Caco-2 (cell line): Measurements from ENCODE around the gene ANKRD34C. TPM values are rescaled to one million over a fixed set of nuclear protein-coding genes. Genes with fewer than 3 reads are reported as not detected.
"Not testable (repeated sequence)": the region's sequence is repeated elsewhere in the genome, so short reads cannot be mapped to it uniquely, and the experiment has no call there.

ENCODE experiments used
- BruUV-seq: library from RNA; stranded (reverse); fragments of 400-500 nt; replicated peaks from 2 replicates; lab custom pipeline; 2021; lab: Mats Ljungman, UMichigan
- CTCF ChIA-PET: fragments of 300-600 bp; sonication (Branson Sonifier 250); formaldehyde crosslinking; loops from one replicate; lab custom pipeline; 2022; ENCODE audit warnings: antibody characterized with exemption; lab: Charles Lee
- POLR2A ChIA-PET: fragments of 300-600 bp; sonication (Branson Sonifier 250); formaldehyde crosslinking; loops from one replicate; lab custom pipeline; 2022; ENCODE audit warnings: antibody characterized with exemption; lab: Charles Lee
- DNase-seq, 2 experiments: peaks; one replicate each; pipeline versions ENCODE4 v3.0.0 to v3.0.0-alpha.2; 2020 to 2022
- H3K27me3 ChIP-seq: replicated peaks from 2 replicates; pipeline ENCODE4 v1.6.0; 2011; ENCODE audit warnings: low read length; ENCODE audit not compliant: control insufficient read depth, insufficient read depth
- H3K36me3 ChIP-seq: 2 replicates; pipeline ENCODE4 v1.5.1; 2011; ENCODE audit warnings: low read length; ENCODE audit not compliant: control insufficient read depth, insufficient read depth
- H3K4me1 ChIP-seq: fragments of 250-450 bp; sonication (Bioruptor Pico); 2 replicates; pipeline ENCODE4 v1.5.1; 2020; ENCODE audit warnings: mild to moderate bottlenecking
- H3K4me3 ChIP-seq: 2 replicates; pipeline ENCODE4 v1.5.1; 2011; ENCODE audit warnings: low read depth, mild to moderate bottlenecking, control low read depth, low read length
- H3K9me3 ChIP-seq: fragments of 250-450 bp; sonication (Bioruptor Pico); 2 replicates; pipeline ENCODE4 v1.5.1; 2020; ENCODE audit warnings: mild to moderate bottlenecking, moderate library complexity
- H3K27ac Mint-ChIP-seq: one replicate; pipeline ENCODE4 v1.8.0; 2022; ENCODE audit warnings: mixed read lengths; ENCODE audit not compliant: unreplicated experiment
- H3K27me3 Mint-ChIP-seq: one replicate; pipeline ENCODE4 v1.8.0; 2022; ENCODE audit warnings: mixed read lengths; ENCODE audit not compliant: insufficient read depth, unreplicated experiment
- H3K36me3 Mint-ChIP-seq: one replicate; pipeline ENCODE4 v1.8.0; 2022; ENCODE audit warnings: mild to moderate bottlenecking, mixed read lengths; ENCODE audit not compliant: insufficient read depth, unreplicated experiment
- H3K4me1 Mint-ChIP-seq: one replicate; pipeline ENCODE4 v1.8.0; 2022; ENCODE audit warnings: low read depth, mixed read lengths; ENCODE audit not compliant: unreplicated experiment
- H3K4me3 Mint-ChIP-seq: one replicate; pipeline ENCODE4 v1.8.0; 2022; ENCODE audit warnings: mild to moderate bottlenecking, moderate library complexity, mixed read lengths; ENCODE audit not compliant: unreplicated experiment
- H3K9me3 Mint-ChIP-seq: one replicate; pipeline ENCODE4 v1.8.0; 2022; ENCODE audit warnings: mixed read lengths; ENCODE audit not compliant: unreplicated experiment
- intact Hi-C: fragments of 100-400 bp; cut with micrococcal nuclease; formaldehyde crosslinking; loops from one replicate; pipeline ENCODE4 v1.10.0; 2022; ENCODE audit not compliant: unreplicated experiment
- total RNA-seq: library from RNA; stranded (reverse); gene quantifications from 2 replicates; pipeline ENCODE4 v1.2.3, GENCODE V29; 2022
- TF ChIP-seq, protein P1 (sequence below), 2 experiments: fragments of 200-600 bp in 1 of 2; IDR thresholded peaks; 1 replicate in 1 of 2; 2 replicates in 1 of 2; pipeline versions ENCODE4 v1.5.1 to v1.8.0; 2011 to 2022; ENCODE audit warnings: antibody characterized with exemption in 1 of 2, control low read depth in 1 of 2, inconsistent platforms in 1 of 2, low read depth in 1 of 2, low read length in 1 of 2, mild to moderate bottlenecking in 1 of 2, moderate library complexity in 1 of 2; ENCODE audit not compliant: insufficient read depth in 1 of 2, severe bottlenecking in 1 of 2, unreplicated experiment in 1 of 2

Gene ANKRD34C
- total RNA-seq, 1 experiment from 2014 or later, result not detected

DNA sequence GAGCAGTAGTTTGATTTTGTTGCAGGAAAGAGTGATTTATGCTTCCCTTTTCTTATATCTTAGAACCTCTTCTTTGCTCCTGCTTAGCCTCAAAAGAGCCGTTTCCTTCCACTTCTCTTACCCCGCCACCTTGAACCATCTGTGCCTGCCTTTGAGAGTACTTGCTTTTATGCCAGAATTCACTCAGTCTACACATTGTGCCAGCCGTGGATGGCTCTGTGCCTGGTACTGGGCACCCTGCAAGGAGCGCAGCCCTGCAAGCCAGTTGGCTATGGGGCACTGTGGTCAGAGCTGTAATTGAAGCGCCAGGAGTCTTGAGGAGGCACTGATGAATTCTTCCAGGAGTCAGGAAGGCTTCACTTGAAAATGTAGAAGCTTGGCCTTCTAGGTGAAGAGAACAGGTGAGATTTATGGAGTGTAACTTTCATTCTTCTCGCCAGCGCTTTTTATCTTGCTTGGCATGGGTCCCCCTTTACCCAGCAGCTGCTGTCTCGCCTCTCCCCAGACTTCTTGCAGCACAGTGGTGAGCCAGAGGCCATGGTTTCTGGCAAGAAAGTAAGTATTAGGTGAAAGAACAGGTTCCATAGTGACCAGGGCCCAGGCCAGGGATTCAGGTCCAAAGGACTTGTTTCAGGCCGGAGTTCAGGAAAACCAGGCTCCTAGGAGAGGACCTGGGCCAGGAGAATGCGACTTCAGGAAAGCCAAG, 33.3 kb downstream of the ANKRD34C start:
- Mint-ChIP-seq H3K27ac (no peak overlapping the region), H3K36me3 (peaks cover 47% of the 10 kb centered on the region), H3K4me1 (peaks cover 6% of the 10 kb centered on the region), H3K9me3 (no peaks in the 10 kb centered on the region), H3K4me3 (no peak overlapping the region), H3K27me3 (no peaks in the 10 kb centered on the region)
- Histone ChIP-seq H3K27me3 (no peaks in the 10 kb centered on the region), H3K36me3 (no peaks in the 10 kb centered on the region), H3K4me1 (peaks cover 6% of the 10 kb centered on the region; the same call in 1 of the 2 replicates), H3K9me3 (no peaks in the 10 kb centered on the region), H3K4me3 (no peak overlapping the region)
- DNase-seq, result no peak
- TF ChIP-seq, protein P1, sequence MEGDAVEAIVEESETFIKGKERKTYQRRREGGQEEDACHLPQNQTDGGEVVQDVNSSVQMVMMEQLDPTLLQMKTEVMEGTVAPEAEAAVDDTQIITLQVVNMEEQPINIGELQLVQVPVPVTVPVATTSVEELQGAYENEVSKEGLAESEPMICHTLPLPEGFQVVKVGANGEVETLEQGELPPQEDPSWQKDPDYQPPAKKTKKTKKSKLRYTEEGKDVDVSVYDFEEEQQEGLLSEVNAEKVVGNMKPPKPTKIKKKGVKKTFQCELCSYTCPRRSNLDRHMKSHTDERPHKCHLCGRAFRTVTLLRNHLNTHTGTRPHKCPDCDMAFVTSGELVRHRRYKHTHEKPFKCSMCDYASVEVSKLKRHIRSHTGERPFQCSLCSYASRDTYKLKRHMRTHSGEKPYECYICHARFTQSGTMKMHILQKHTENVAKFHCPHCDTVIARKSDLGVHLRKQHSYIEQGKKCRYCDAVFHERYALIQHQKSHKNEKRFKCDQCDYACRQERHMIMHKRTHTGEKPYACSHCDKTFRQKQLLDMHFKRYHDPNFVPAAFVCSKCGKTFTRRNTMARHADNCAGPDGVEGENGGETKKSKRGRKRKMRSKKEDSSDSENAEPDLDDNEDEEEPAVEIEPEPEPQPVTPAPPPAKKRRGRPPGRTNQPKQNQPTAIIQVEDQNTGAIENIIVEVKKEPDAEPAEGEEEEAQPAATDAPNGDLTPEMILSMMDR (IDR thresholded peaks at IDR 0.05; ENCODE audit: insufficient read depth in 1 of 2, low read depth in 1 of 2, low read length in 1 of 2, severe bottlenecking in 1 of 2, unreplicated experiment in 1 of 2), result no peak
- ChIA-PET POLR2A (no interaction called here), CTCF (no interaction called here)
- intact Hi-C loops, result no loop called here
- no TSS peak for BruUV-seq

DNA sequence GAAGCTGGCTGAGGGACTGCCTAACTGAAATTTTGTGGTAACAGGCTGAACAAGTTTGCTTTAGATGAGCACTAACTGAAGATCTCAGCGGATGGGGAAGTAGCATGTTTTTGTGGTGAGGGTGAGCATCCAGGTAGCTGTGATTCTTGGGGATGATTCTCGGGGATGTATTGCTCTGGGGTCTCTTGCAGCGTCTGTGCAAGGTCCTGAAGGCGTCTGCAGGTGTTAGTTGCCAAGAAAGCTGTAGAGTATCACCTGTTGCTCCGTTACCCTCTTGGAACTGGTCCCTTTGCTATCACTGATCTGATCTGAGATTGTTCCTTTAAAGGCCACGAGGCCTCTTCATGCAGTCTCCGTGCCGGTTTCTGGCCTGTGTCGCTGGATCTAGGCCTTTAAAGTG, 34.3 kb downstream of the ANKRD34C start:
- H3K4me3 ChIP-seq, result no peak overlapping the region
- peaks cover 42% of the 10 kb centered on the region for H3K36me3 Mint-ChIP-seq
- peaks cover 6% of the 10 kb centered on the region for H3K4me1 Mint-ChIP-seq
- H3K27ac Mint-ChIP-seq, result no peak overlapping the region
- intact Hi-C loops, result no loop called here
- ChIA-PET POLR2A (no interaction called here), CTCF (no interaction called here)
- no peaks in the 10 kb centered on the region for H3K27me3 Mint-ChIP-seq
- no TSS peak for BruUV-seq
- no peaks in the 10 kb centered on the region for H3K9me3 Mint-ChIP-seq
- DNase-seq, result no peak
- TF ChIP-seq, protein P1 (IDR thresholded peaks at IDR 0.05; ENCODE audit: insufficient read depth in 1 of 2, low read depth in 1 of 2, low read length in 1 of 2, severe bottlenecking in 1 of 2, unreplicated experiment in 1 of 2), result no peak
- H3K9me3 ChIP-seq, result no peaks in the 10 kb centered on the region
- H3K4me3 Mint-ChIP-seq, result no peak overlapping the region
- H3K36me3 ChIP-seq, result peaks cover 1% of the 10 kb centered on the region; the same call in 1 of the 2 replicates
- peaks cover 6% of the 10 kb centered on the region; the same call in 1 of the 2 replicates for H3K4me1 ChIP-seq
- H3K27me3 ChIP-seq, result no peaks in the 10 kb centered on the region

DNA sequence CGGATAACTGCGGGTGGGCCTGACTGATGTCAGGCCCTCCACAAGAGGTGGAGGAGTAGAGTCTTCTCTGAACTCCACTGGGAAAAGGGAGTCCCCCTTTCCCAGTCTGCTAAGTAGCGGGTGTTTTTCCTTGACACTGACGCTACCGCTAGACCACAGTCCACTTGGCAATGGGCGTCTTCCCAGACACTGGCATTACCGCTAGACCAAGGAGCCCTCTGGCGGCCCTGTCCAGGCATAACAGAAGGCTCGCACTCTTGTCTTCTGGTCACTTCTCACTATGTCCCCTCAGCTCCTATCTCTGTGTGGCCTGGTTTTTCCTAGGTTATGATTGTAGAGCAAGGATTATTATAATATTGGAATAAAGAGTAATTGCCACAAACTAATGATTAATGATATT, 37.5 kb downstream of the ANKRD34C start:
- H3K9me3 Mint-ChIP-seq, DNase-seq, CTCF ChIA-PET, H3K36me3 ChIP-seq, H3K27ac Mint-ChIP-seq, H3K27me3 Mint-ChIP-seq, H3K9me3 ChIP-seq, H3K4me3 Mint-ChIP-seq, H3K4me3 ChIP-seq, H3K4me1 Mint-ChIP-seq, BruUV-seq, intact Hi-C loops, H3K4me1 ChIP-seq, POLR2A ChIA-PET, H3K27me3 ChIP-seq: not testable (repeated sequence)
- peaks cover 41% of the 10 kb centered on the region for H3K36me3 Mint-ChIP-seq
